NK-92 (cell line): ENCODE data around the gene NTM.

ENCODE experiments used
- DNase-seq: peaks from one replicate; lab custom pipeline; 2025; ENCODE audit not compliant: unreplicated experiment; lab: John Stamatoyannopoulos, UW

The NTM gene

GRCh38 chr11:131850507-131850906, 480.1 kb downstream of the NTM start:
- DNase-seq, result no peak

GRCh38 chr11:131851964-131852755, 481.7 kb downstream of the NTM start:
- DNase-seq, result no peak

GRCh38 chr11:131852757-131853156, 482.3 kb downstream of the NTM start:
- no peak for DNase-seq

GRCh38 chr11:131854391-131854790, 484.0 kb downstream of the NTM start:
- no peak for DNase-seq

- no peak for DNase-seq
These were observed 484.9 kb downstream of the NTM start for GRCh38 chr11:131855320-131855719.

GRCh38 chr11:131857246-131857645, 486.8 kb downstream of the NTM start:
- DNase-seq, result no peak

GRCh38 chr11:131858505-131858904, 488.1 kb downstream of the NTM start:
- DNase-seq, result no peak

GRCh38 chr11:131859538-131860210, 489.3 kb downstream of the NTM start:
- DNase-seq, result no peak

- no peak for DNase-seq
These were observed 493.8 kb downstream of the NTM start for GRCh38 chr11:131864228-131864627.

GRCh38 chr11:131865860-131866259, 495.4 kb downstream of the NTM start:
- DNase-seq, result no peak

- no peak for DNase-seq
These were observed 496.4 kb downstream of the NTM start for GRCh38 chr11:131866535-131867400.

GRCh38 chr11:131867457-131868257, 497.2 kb downstream of the NTM start:
- DNase-seq, result no peak

GRCh38 chr11:131868629-131869507, 498.5 kb downstream of the NTM start:
- DNase-seq, result no peak

- no peak for DNase-seq
These were observed 499.9 kb downstream of the NTM start for GRCh38 chr11:131870305-131870704.

GRCh38 chr11:131871006-131871405, 500.6 kb downstream of the NTM start:
- DNase-seq, result no peak

- DNase-seq, result no peak
These were observed 503.7 kb downstream of the NTM start for GRCh38 chr11:131874070-131874469.

- no peak for DNase-seq
These were observed 505.2 kb downstream of the NTM start for GRCh38 chr11:131875611-131876010.

- no peak for DNase-seq
These were observed 507.0 kb downstream of the NTM start for GRCh38 chr11:131877246-131877942.

- DNase-seq, result no peak
These were observed 509.9 kb downstream of the NTM start for GRCh38 chr11:131880316-131880715.
